GM18519 (cell line): ENCODE results near the gene TBC1D17.
A peak's percentile ranks its signal among the peaks of the same experiment; 100 is the strongest.

ENCODE experiments used
- ATAC-seq: cut with Tn5 transposase; IDR thresholded peaks from one replicate; pipeline ENCODE4 v1.9.1; 2021; ENCODE audit warnings: mild to moderate bottlenecking, moderate library complexity; ENCODE audit not compliant: unreplicated experiment, low FRiP score

TBC1D17 gene

GRCh38 chr19:49877020-49877878 lies at the start of gene TBC1D17, which contains the start of gene AKT1S1:
Gene TBC1D17, plus strand, starts transcription at chr19:49877702. Its CDS starts 22 bp downstream, at chr19:49877724.
Gene AKT1S1, minus strand, starts transcription at chr19:49877355. Its CDS starts 4,060 bp downstream, at chr19:49873295.
- peak; percentile 38 for ATAC-seq

GRCh38 chr19:49829200-49829599 lies 48.3 kb upstream of the TBC1D17 start:
- ATAC-seq = no peak

- ATAC-seq = no peak
Measured at GRCh38 chr19:49829721-49830120, 47.8 kb upstream of the TBC1D17 start.

GRCh38 chr19:49830766-49831165 lies 46.7 kb upstream of the TBC1D17 start:
- ATAC-seq = no peak

GRCh38 chr19:49831592-49831991 lies 45.9 kb upstream of the TBC1D17 start:
- no peak for ATAC-seq

- ATAC-seq = no peak
Measured at GRCh38 chr19:49832556-49832955, 44.9 kb upstream of the TBC1D17 start.

- ATAC-seq = no peak
Measured at GRCh38 chr19:49833599-49833998, 43.9 kb upstream of the TBC1D17 start.

GRCh38 chr19:49835562-49835961 lies 41.9 kb upstream of the TBC1D17 start:
- ATAC-seq = no peak

- no peak for ATAC-seq
Measured at GRCh38 chr19:49836176-49837008, 41.1 kb upstream of the TBC1D17 start.

GRCh38 chr19:49837009-49837310 lies 40.5 kb upstream of the TBC1D17 start:
- ATAC-seq = no peak

GRCh38 chr19:49837425-49837824 lies 40.1 kb upstream of the TBC1D17 start:
- no peak for ATAC-seq

GRCh38 chr19:49838885-49839588 lies 38.5 kb upstream of the TBC1D17 start:
- no peak for ATAC-seq

GRCh38 chr19:49839713-49840112 lies 37.8 kb upstream of the TBC1D17 start:
- ATAC-seq = no peak

GRCh38 chr19:49840321-49840720 lies 37.2 kb upstream of the TBC1D17 start:
- no peak for ATAC-seq

GRCh38 chr19:49840736-49841249 lies 36.7 kb upstream of the TBC1D17 start:
- no peak for ATAC-seq

- ATAC-seq = no peak
Measured at GRCh38 chr19:49843265-49843664, 34.2 kb upstream of the TBC1D17 start.

GRCh38 chr19:49844138-49845095 lies 33.1 kb upstream of the TBC1D17 start:
- ATAC-seq = no peak

GRCh38 chr19:49845414-49845813 lies 32.1 kb upstream of the TBC1D17 start:
- no peak for ATAC-seq

GRCh38 chr19:49846408-49846807 lies 31.1 kb upstream of the TBC1D17 start:
- no peak for ATAC-seq
